Prostate gland (tissue), 2 donors: ENCODE data around the gene NMNAT2.

Experiments used
- POLR2A ChIP-seq: fragments of 450-650 bp; IDR thresholded peaks from one replicate; pipeline ENCODE4 v1.6.1; 2016; ENCODE audit warnings: antibody characterized with exemption, mild to moderate bottlenecking
- TF ChIP-seq, protein P1 (sequence below), 4 experiments: fragments of 200-600 bp in 2 of 4; fragments of 450-650 bp in 2 of 4; sonication (generic) in 2 of 4; IDR thresholded peaks; 1 replicate in 3 of 4; 2 replicates in 1 of 4; pipeline ENCODE4 v1.5.1; 2016 to 2019; ENCODE audit warnings: antibody characterized with exemption in 4 of 4, mild to moderate bottlenecking in 2 of 4, moderate library complexity in 2 of 4

GRCh38 chr1:183379951-183380350 is 38.2 kb downstream of the NMNAT2 start:
- TF ChIP-seq, protein P1, sequence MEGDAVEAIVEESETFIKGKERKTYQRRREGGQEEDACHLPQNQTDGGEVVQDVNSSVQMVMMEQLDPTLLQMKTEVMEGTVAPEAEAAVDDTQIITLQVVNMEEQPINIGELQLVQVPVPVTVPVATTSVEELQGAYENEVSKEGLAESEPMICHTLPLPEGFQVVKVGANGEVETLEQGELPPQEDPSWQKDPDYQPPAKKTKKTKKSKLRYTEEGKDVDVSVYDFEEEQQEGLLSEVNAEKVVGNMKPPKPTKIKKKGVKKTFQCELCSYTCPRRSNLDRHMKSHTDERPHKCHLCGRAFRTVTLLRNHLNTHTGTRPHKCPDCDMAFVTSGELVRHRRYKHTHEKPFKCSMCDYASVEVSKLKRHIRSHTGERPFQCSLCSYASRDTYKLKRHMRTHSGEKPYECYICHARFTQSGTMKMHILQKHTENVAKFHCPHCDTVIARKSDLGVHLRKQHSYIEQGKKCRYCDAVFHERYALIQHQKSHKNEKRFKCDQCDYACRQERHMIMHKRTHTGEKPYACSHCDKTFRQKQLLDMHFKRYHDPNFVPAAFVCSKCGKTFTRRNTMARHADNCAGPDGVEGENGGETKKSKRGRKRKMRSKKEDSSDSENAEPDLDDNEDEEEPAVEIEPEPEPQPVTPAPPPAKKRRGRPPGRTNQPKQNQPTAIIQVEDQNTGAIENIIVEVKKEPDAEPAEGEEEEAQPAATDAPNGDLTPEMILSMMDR (IDR thresholded peaks at IDR 0.05): no peak
- TF ChIP-seq POLR2A: no peak
